GM13977 (cell line): ENCODE measurements around the gene GNAQ.
"Not testable (repeated sequence)": the region's sequence is repeated elsewhere in the genome, so short reads cannot be mapped to it uniquely, and the experiment has no call there.

ENCODE experiments used
- DNase-seq: peaks from one replicate; pipeline ENCODE4 v3.0.0; 2012; ENCODE audit warnings: low spot score
- in situ Hi-C: fragments of 300-500 bp; cut with MboI; formaldehyde crosslinking; loops from one replicate; pipeline ENCODE4 v1.12.0; 2022; ENCODE audit warnings: low sequenced_read_pairs, low pct_unique_long_range_greater_than_20kb, mixed read lengths, inconsistent platforms; ENCODE audit not compliant: unreplicated experiment
- TF ChIP-seq, protein P1 (sequence below): IDR thresholded peaks from 2 replicates; pipeline ENCODE4 v1.5.1; 2012; ENCODE audit warnings: mild to moderate bottlenecking, control low read depth; ENCODE audit not compliant: insufficient read depth; ENCODE audit errors: extremely low read depth, missing control alignments

Gene GNAQ

DNA sequence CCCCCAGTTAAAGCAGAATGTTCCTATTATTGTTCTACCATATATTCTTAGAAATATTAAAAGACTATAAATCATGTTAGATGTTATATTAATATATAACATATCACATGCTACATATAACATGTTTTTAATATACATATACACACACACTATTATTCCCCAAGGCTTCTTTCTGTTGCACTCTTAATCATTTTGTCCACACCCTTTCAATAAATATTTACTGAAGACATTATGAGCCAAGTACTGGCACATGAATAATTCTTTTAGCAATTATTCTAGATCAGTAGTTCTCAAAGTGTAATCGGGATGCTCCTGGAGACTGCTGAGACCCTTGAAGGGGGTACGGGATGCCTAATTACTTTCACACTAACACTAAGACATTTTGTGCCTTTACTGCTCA, 143.9 kb downstream of the GNAQ start:
- TF ChIP-seq, protein P1, sequence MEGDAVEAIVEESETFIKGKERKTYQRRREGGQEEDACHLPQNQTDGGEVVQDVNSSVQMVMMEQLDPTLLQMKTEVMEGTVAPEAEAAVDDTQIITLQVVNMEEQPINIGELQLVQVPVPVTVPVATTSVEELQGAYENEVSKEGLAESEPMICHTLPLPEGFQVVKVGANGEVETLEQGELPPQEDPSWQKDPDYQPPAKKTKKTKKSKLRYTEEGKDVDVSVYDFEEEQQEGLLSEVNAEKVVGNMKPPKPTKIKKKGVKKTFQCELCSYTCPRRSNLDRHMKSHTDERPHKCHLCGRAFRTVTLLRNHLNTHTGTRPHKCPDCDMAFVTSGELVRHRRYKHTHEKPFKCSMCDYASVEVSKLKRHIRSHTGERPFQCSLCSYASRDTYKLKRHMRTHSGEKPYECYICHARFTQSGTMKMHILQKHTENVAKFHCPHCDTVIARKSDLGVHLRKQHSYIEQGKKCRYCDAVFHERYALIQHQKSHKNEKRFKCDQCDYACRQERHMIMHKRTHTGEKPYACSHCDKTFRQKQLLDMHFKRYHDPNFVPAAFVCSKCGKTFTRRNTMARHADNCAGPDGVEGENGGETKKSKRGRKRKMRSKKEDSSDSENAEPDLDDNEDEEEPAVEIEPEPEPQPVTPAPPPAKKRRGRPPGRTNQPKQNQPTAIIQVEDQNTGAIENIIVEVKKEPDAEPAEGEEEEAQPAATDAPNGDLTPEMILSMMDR = no peak
- in situ Hi-C loops = no loop called here
- DNase-seq = no peak

DNA sequence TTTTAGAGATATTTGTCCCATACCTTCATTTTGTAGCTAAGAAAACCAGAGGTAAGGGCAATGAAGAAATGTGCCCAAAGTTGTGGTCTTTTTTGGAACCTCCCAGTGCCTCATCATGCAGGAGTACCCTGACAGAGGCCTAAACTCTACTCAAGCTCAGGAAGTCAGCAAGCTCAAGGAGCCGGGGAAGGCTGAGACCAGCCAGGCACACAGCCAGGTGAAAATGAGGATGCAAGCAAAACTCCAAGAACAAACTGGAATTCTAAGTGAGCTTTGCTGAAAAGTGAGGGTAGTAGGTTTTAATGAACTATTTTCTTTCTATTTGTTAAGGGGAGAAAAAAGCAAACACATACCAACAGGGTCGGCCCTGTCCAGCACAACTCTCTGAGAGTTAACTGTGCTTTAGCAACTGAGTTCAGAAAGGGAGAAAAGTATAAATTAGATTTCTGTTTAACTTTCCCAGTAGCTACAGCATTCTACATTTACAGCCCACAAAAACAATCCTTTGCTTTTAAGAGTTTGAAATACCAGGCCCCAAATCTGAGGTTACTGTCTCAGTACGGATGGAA, 146.4 kb downstream of the GNAQ start:
- in situ Hi-C loops = no loop called here
- TF ChIP-seq, protein P1 = no peak
- no peak for DNase-seq

DNA sequence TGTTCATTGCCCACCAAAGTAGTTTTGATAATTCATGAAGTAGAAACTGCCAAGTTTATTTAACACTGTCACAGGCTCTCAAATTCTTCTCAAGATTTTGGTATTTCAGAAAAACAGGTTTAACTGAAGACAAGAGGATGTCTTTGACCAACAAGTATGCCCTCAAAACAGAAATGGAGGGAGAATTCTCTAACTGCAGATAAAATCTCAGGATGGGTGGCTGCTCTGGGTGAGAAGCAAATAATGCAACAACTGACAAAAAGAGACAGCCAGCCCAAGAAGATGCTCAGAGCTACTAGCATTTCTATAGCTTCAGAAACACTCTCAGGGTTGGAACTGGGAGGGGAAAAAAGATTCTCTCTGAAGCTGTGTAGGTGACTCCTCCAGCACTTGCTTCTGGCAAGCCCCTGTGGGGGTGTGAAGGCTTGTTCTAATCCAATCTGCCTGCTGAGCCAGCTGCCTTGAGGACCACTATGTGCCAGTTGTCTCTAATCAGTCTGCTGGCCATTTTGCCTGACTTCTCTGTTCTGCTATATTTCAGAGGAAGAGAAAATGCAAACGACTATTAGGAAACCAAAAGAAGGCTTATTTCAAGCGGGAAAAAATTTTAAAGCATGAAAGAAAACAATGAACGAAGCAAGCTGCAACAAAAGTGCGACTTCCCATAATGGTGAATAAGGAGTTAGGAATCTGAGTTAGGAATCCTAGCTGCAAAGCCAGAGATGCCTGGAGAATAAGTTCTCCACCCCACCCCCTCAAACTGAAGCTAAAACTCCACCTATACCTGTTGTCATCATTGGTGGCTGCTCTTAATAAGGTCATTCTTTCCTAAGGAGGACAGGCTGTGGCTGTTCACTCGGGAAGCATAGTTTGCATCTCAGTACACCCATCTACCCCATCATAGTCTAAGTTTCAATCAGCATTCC, 147.5 kb downstream of the GNAQ start:
- TF ChIP-seq, protein P1 = no peak
- DNase-seq = no peak
- in situ Hi-C loops = no loop called here

DNA sequence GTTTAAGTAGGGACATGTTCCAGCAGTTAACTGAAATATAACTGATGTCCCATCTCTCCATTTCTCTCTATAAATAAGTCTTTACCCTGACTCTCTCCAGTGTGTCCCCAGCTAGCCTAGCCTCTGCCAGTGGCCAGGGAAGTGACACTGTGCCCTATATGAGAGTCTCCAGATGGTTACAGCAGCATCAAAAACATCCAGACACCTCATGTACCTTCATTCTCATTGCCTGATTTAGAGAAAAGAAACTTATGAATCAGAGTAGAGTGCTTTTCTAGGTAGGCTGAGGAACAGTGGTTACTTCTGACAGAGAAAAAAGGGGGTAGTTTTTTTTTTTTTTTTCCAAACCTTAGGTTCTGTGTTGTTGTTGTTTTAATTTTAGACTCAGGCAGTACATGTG, 148.5 kb downstream of the GNAQ start:
- in situ Hi-C loops = no loop called here
- DNase-seq = no peak
- TF ChIP-seq, protein P1 = no peak

DNA sequence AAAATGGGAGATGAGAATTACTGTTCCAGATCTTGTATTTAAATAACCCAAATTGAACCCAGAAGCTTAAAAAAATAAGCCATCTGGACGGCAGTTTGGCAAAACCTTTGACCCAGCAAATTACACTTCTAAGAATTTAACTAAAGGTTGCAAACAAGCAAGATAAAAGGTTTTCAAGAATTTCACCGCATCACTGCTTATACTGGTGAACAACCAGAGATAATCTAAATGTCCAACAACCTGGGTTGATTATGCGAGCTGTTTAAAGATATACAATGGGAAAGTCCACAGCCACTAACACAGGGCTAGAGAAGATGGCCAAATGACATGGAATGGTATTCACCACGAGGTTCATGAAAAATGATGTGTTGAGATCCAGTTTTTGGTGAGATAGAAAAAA, 149.3 kb downstream of the GNAQ start:
- DNase-seq = no peak
- TF ChIP-seq, protein P1 = no peak
- in situ Hi-C loops = no loop called here

DNA sequence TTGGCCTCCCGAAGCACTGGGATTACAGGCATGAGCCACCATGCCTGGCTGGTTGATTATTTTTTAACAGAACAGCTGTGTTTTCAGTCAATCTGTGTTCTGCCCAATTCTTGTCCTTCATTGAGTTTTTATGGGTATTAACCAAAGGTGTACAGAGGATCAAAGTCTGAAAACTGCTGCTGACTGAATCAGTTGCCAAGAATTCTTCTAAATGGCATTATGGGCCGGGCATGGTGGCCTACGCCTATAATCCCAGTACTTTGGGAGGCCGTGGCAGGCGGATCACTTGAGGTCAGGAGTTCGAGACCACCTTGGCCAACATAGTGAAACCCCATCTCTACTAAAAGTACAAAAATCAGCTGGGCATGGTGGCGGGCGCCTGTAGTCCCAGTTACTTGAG, 150.0 kb downstream of the GNAQ start:
- in situ Hi-C loops, DNase-seq: not testable (repeated sequence)

DNA sequence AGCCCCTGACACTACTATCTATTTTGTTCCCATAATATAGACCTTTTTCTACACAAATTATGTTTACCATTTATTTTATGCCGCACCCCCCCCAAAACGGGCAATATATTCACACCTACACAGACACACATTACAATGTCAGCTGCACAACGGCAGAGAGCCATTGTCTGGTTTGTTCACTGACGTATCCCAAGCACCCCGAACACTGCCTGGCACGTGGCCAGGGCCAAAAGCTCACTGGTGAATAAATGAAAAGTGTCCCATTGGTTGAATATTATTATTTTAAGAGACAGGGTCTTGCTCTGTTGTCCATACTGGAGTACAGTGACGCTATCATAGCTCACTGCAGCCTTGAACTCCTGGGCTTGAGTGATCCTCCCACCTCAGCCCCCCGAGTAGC, 150.5 kb downstream of the GNAQ start:
- in situ Hi-C loops = no loop called here
- TF ChIP-seq, protein P1 = no peak
- DNase-seq = no peak
